ENCODE measurements around the gene SETD1A. TPM values are rescaled to one million over a fixed set of nuclear protein-coding genes. Genes with fewer than 3 reads are reported as not detected.

The SETD1A gene
- total RNA-seq, 2 donors from 2014 or later, result 3.8 to 8.6 TPM

DNA sequence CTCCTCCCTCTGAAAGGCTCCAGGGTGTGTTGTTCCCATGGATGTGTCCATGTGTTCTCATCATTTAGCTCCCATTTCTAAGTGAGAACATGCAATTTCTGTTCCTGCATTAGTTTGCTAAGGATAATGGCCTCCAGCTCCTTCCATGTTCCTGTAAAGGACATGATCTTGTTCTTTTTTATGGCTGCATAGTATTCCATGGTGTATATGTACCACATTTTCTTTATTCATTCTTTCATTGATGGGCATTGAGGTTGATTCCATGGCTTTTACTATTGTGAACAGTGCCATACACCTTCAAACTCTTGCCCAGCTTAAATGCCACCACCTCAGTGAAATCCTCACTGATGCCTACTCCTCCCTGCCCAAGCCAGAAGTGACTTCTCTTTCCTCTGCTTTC is 13.2 kb upstream of the SETD1A start:
- H3K4me3 ChIP-seq, result no peak overlapping the region
- peaks cover 0 to 18% of the 10 kb centered on the region in 2 donors for H3K4me1 ChIP-seq
- TF ChIP-seq, protein P1, sequence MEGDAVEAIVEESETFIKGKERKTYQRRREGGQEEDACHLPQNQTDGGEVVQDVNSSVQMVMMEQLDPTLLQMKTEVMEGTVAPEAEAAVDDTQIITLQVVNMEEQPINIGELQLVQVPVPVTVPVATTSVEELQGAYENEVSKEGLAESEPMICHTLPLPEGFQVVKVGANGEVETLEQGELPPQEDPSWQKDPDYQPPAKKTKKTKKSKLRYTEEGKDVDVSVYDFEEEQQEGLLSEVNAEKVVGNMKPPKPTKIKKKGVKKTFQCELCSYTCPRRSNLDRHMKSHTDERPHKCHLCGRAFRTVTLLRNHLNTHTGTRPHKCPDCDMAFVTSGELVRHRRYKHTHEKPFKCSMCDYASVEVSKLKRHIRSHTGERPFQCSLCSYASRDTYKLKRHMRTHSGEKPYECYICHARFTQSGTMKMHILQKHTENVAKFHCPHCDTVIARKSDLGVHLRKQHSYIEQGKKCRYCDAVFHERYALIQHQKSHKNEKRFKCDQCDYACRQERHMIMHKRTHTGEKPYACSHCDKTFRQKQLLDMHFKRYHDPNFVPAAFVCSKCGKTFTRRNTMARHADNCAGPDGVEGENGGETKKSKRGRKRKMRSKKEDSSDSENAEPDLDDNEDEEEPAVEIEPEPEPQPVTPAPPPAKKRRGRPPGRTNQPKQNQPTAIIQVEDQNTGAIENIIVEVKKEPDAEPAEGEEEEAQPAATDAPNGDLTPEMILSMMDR (IDR thresholded peaks at IDR 0.05), result no peak

DNA sequence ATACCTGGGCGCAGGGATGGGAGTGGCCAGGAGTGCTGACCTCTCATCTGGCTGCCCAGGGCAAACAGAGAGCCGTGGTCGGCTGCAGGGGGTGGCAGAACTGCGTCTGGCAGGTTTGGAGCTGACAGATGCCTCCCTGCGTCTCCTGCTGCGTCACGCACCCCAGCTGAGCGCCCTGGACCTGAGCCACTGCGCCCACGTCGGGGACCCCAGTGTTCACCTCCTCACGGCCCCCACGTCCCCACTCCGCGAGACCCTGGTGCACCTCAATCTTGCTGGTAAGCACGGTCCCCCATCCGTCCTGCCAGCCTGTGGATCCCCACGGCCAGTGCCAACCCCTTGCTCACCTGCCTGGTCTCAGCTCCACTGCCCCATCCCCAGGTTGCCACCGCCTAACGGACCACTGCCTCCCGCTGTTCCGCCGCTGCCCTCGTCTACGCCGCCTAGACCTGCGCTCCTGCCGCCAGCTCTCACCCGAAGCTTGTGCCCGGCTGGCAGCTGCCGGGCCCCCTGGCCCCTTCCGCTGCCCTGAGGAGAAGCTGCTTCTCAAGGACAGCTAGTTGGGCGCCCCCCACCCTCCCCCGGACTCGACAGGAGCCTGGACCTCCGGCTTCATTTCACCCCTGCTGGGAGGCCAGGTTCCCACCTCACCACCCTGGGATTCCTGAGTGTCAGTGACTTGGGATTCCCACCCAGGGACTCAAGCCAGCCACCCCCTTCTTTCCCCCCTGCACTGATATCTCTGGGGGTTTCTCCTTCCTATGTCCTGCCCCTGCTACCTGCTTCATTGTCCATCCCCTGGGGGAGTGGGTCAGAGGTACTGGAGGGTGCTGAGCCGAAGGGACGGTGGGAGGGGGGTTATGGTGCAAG is 10.6 kb upstream of the SETD1A start:
- H3K27me3 ChIP-seq, result no peaks in the 10 kb centered on the region
- H3K36me3 ChIP-seq, result peaks cover 18% of the 10 kb centered on the region
- no peak for DNase-seq (ENCODE audit: low spot score)
- H3K4me3 ChIP-seq, result no peak overlapping the region
- no peak overlapping the region for H3K27ac ChIP-seq
- H3K9me3 ChIP-seq, result no peaks in the 10 kb centered on the region
- peaks cover 0 to 41% of the 10 kb centered on the region in 2 donors for H3K4me1 ChIP-seq
- TF ChIP-seq, protein P1 (IDR thresholded peaks at IDR 0.05), result no peak

More for the DNA sequence above, 13.2 kb upstream of the SETD1A start:
- Histone ChIP-seq H3K9me3 (no peaks in the 10 kb centered on the region), H3K36me3 (peaks cover 18% of the 10 kb centered on the region), H3K27me3 (no peaks in the 10 kb centered on the region), H3K27ac (no peak overlapping the region)
- DNase-seq (ENCODE audit: low spot score), result no peak

DNA sequence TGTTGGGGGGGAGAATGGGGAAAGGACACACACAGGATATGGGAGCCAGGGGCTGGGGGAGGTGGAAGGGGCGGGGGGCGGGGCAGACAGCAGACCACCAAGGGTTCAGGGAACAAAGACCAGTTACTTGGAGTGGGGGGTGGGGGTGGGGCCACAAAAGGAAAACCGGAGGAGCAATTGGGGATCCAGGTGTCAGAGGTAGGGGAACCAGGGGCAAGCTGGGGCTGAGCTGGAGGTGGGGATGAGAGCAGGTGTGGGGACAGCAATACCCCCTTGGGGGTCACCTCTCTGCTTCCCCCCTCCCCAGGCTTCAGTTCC is 10.1 kb upstream of the SETD1A start:
- Histone ChIP-seq H3K4me3 (no peak overlapping the region), H3K27me3 (no peaks in the 10 kb centered on the region), H3K27ac (peak overlapping the region; percentile 95 to 96), H3K4me1 (peaks cover 0 to 40% of the 10 kb centered on the region in 2 donors), H3K9me3 (no peaks in the 10 kb centered on the region), H3K36me3 (peaks cover 14% of the 10 kb centered on the region)
- DNase-seq (ENCODE audit: low spot score), result no peak
- TF ChIP-seq, protein P1 (IDR thresholded peaks at IDR 0.05), result no peak

DNA sequence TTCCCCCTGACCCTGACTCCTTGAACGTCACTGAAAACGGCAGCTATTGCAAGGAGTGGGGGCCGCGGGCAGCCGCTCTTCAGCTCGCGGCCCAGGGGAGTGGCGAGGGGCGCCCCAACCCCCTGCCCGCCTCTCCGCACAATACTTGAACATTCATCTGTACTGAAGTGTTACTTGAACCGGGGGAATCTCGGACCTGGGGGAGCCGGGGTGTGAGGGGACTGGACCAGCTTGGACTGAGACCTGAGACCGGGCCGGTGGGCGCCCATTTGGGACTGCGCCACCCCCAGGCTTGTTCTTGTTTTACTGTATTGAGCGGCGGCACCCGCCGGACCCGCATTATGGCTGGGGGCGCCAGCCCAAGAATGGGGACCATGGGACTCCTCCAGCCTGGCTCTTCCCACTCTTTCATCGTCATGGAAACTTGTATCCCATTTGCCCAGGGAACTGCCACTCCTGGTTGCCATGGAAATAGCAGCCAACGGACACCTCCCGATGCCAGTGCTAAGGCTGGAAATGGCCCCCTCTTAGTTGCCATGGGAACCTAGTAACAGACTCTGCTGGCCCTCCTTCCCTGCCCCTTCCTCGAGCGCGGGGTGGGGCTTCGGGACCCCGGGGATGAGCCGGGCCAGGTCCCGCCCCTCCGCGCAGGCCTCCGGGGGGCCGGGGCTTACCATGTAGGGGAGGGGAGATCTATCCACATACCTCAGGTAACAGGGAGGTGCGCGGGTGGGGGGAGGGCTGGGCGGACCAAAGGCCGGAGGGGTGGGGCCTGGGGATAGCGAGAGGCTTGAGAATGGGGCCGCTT is 9.5 kb upstream of the SETD1A start:
- Histone ChIP-seq H3K27me3 (no peaks in the 10 kb centered on the region), H3K4me1 (peaks cover 0 to 40% of the 10 kb centered on the region in 2 donors), H3K4me3 (peak overlapping the region; percentile 80 to 99), H3K27ac (peak overlapping the region; percentile 95 to 96), H3K9me3 (no peaks in the 10 kb centered on the region), H3K36me3 (peaks cover 9% of the 10 kb centered on the region)
- DNase-seq (ENCODE audit: low spot score), result peak; percentile 97
- TF ChIP-seq, protein P1 (IDR thresholded peaks at IDR 0.05), result no peak

DNA sequence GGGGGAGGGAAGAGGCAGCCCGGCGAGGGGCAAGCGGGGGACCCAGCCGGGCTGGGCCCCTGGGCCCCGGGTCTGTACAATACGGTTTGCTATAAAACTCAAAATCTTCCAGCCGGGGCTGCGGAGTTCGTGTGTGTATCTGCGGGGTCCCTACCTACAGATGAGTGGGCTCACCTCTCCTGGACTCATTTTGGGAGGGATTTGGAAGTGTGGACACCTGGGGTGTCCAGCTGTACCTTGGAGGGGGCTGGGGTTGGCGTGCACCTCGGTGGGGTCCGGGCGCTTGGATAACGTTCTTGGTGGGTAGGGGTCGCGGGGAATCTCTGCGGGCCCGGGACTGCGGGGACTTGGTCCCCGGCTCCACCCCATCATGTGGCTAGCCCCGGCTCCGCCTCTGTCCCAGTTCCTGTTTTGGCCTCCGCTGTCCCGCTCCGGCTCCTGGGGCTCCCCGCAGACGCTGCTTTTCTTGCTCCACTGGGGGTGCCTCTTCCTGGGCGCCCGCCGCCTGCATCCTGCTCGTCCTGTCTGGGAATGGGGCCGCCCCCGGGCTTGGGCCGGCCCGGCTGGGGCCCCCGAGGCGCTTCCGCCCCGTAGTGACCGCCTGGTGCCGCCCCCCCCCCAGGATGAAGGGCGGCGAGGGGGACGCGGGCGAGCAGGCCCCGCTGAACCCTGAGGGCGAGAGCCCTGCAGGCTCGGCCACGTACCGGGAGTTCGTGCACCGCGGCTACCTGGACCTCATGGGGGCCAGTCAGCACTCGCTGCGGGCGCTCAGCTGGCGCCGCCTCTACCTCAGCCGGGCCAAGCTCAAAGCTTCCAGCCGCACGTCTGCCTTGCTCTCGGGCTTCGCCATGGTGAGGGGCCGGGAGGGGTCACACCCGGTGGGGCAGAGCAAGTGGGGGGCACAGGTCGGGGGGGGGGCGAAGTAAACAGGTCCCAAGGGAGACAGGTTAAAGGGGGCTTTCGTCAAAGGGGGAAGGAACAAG is 8.6 kb upstream of the SETD1A start, which contains the start of gene ORAI3:
Gene ORAI3, plus strand, starts transcription at position 402 of the 983 bp plus-strand sequence. Its CDS starts 222 bp downstream, at position 624.
- Histone ChIP-seq H3K9me3 (no peaks in the 10 kb centered on the region), H3K36me3 (peaks cover 6% of the 10 kb centered on the region), H3K4me1 (peaks cover 0 to 48% of the 10 kb centered on the region in 2 donors), H3K4me3 (peak within 1 kb of the TSS; percentile 80 to 99), H3K27ac (peak within 1 kb of the TSS; percentile 95 to 96), H3K27me3 (no peaks in the 10 kb centered on the region)
- peak; percentile 82 for DNase-seq (ENCODE audit: low spot score)
- TF ChIP-seq, protein P1 (IDR thresholded peaks at IDR 0.05), result peak in 1 of 2 donors; percentile 17

All from right atrium auricular region (tissue), 2 donors.